Spleen (tissue), 11 donors: ENCODE data around the gene MED27. TPM values are rescaled to one million over a fixed set of nuclear protein-coding genes. Genes with fewer than 3 reads are reported as not detected.

Source experiments
- DNase-seq: peaks from one replicate; pipeline ENCODE4 v3.0.0-alpha.2; 2020
- H3K27ac ChIP-seq, 8 donors: fragments of 200-600 bp; sonication (generic) in 7 of 8; 1 replicate in 4 of 8; 2 replicates in 4 of 8; pipeline versions ENCODE4 v1.5.0 to v1.8.0; 2016 to 2021; ENCODE audit warnings: inconsistent platforms in 4 of 8, mild to moderate bottlenecking in 4 of 8, moderate library complexity in 1 of 8
- H3K27me3 ChIP-seq, 7 donors: fragments of 200-600 bp; sonication (generic) in 6 of 7; replicated peaks in 1 of 7; 1 replicate in 4 of 7; 2 replicates in 3 of 7; pipeline versions ENCODE4 v1.5.0 to v1.8.0; 2016 to 2021; ENCODE audit warnings: inconsistent platforms in 3 of 7, mild to moderate bottlenecking in 1 of 7
- H3K36me3 ChIP-seq, 6 donors: fragments of 200-600 bp; sonication (generic) in 5 of 6; 1 replicate in 4 of 6; 2 replicates in 2 of 6; pipeline versions ENCODE4 v1.5.0 to v1.8.0; 2016 to 2021; ENCODE audit warnings: inconsistent platforms in 2 of 6
- H3K4me1 ChIP-seq, 6 donors: fragments of 200-600 bp; sonication (generic) in 5 of 6; 1 replicate in 3 of 6; 2 replicates in 3 of 6; pipeline versions ENCODE4 v1.5.0 to v1.8.0; 2016 to 2021; ENCODE audit warnings: inconsistent platforms in 3 of 6
- H3K4me3 ChIP-seq, 8 donors: fragments of 200-600 bp; sonication (generic) in 7 of 8; 1 replicate in 4 of 8; 2 replicates in 4 of 8; pipeline versions ENCODE4 v1.5.0 to v1.8.0; 2016 to 2021; ENCODE audit warnings: inconsistent platforms in 4 of 8, mild to moderate bottlenecking in 4 of 8, moderate library complexity in 2 of 8
- H3K9me3 ChIP-seq, 8 donors: fragments of 200-600 bp; sonication (generic) in 7 of 8; 1 replicate in 4 of 8; 2 replicates in 4 of 8; pipeline versions ENCODE4 v1.5.0 to v1.8.0; 2016 to 2021; ENCODE audit warnings: inconsistent platforms in 4 of 8
- CTCF ChIP-seq, 11 experiments: fragments of 200-600 bp in 7 of 11; fragments of 450-650 bp in 4 of 11; sonication (generic) in 4 of 11; IDR thresholded peaks in 8 of 11; conservative IDR thresholded peaks in 3 of 11; 1 replicate in 7 of 11; 2 replicates in 4 of 11; pipeline versions ENCODE4 v1.4.0 to v1.8.0; 2016 to 2021; ENCODE audit warnings: antibody characterized with exemption in 11 of 11, inconsistent platforms in 4 of 11, mild to moderate bottlenecking in 1 of 11
- POLR2A ChIP-seq, 3 donors: fragments of 450-650 bp; IDR thresholded peaks; one replicate each; pipeline ENCODE4 v1.5.1; 2017; ENCODE audit warnings: antibody characterized with exemption in 3 of 3, mild to moderate bottlenecking in 1 of 3
- POLR2AphosphoS5 ChIP-seq, 3 donors: sonication (generic); formaldehyde crosslinking; IDR thresholded peaks; one replicate each; pipeline ENCODE4 v1.5.1; 2017; ENCODE audit warnings: antibody characterized with exemption in 3 of 3
- WGBS, 5 donors: extraction: QIAGEN DNeasy Blood & Tissue Kit in 3 of 5; methylation state at CpG; one replicate each; pipeline versions ENCODE4 v1.1.5 to v1.1.7; 2013 to 2018; 5-methylcytosine and 5-hydroxymethylcytosine counted together
- intact Hi-C: fragments of 100-400 bp; cut with DNase I; formaldehyde crosslinking; loops from one replicate; pipeline ENCODE4 v1.15.0; 2023; ENCODE audit warnings: low total_unique reads
- polyA plus RNA-seq, 3 donors: library from polyadenylated mRNA; stranded (reverse); fragments of 200-250 nt; gene quantifications; one replicate each; pipeline ENCODE4 v1.2.1, GENCODE V29; 2013
- total RNA-seq, 7 donors: library from RNA; depleted of rRNA in 3 of 7; stranded (reverse); fragments of >200 nt in 3 of 7; fragmentation: NEBNext Ultra II Directional in 4 of 7; extraction: Animal tissue kit (Norgen Biotek cat#: 25700) in 4 of 7; gene quantifications; one replicate each; pipeline versions ENCODE4 v1.1.0 to v1.2.1, GENCODE V29; 2016 to 2021
- donor health status: healthy with polysubstance abuse.
- donor health status: DM: no; HTN: no; CAD: no; lungs with moderate emphysema.
- donor health status: DM: no; HTN: no; CAD: no.
- donor health status: Bipolar disorder and iron deficiency.
- donor health status: healthy.
- donor health status: DM: no; HTN: no; CAD: no.
- donor health status: DM: yes; HTN: yes; CAD: no.

MED27 gene
- total and polyA plus RNA-seq, 10 donors, result 13.1 to 22.4 (median 16.0) TPM

GRCh38 chr9:132040246-132040645 lies 39.4 kb downstream of the MED27 start:
- H3K9me3 ChIP-seq, result no peaks in the 10 kb centered on the region
- peaks cover 0 to 13% (median 0%) of the 10 kb centered on the region in 6 donors for H3K4me1 ChIP-seq
- no peaks in the 10 kb centered on the region for H3K27me3 ChIP-seq
- no peak for TF ChIP-seq CTCF (IDR thresholded peaks at IDR 0.05 in 8 of 11, conservative IDR thresholded peaks at IDR 0.05 in 3 of 11)
- no peak for TF ChIP-seq POLR2AphosphoS5 (IDR thresholded peaks at IDR 0.05)
- no peak for TF ChIP-seq POLR2A (IDR thresholded peaks at IDR 0.05)
- no peak for DNase-seq
- peaks cover 0 to 16% (median 0%) of the 10 kb centered on the region in 6 donors for H3K36me3 ChIP-seq
- WGBS, 5 donors, result 95 to 97% (median 96%) methylated on average over 10 of the region's 10 CpGs
- no peak overlapping the region for H3K27ac ChIP-seq
- H3K4me3 ChIP-seq, result no peak overlapping the region
- intact Hi-C loops, result no loop called here

GRCh38 chr9:132039284-132039683 lies 40.4 kb downstream of the MED27 start:
- 89 to 98% (median 95%) methylated on average over 9 of the region's 9 CpGs for WGBS, 5 donors
- intact Hi-C loops, result no loop called here
- no peak overlapping the region for H3K4me3 ChIP-seq

GRCh38 chr9:132037458-132037857 lies 42.2 kb downstream of the MED27 start:
- Histone ChIP-seq H3K9me3 (no peaks in the 10 kb centered on the region), H3K4me3 (no peak overlapping the region), H3K27ac (no peak overlapping the region), H3K4me1 (peaks cover 0 to 30% (median 8%) of the 10 kb centered on the region in 6 donors), H3K27me3 (no peaks in the 10 kb centered on the region), H3K36me3 (peaks cover 0 to 16% (median 0%) of the 10 kb centered on the region in 6 donors)
- WGBS, 5 donors, result 90 to 95% (median 93%) methylated on average over 6 of the region's 6 CpGs
- DNase-seq, result no peak
- TF ChIP-seq POLR2A (IDR thresholded peaks at IDR 0.05) (no peak), CTCF (IDR thresholded peaks at IDR 0.05 in 8 of 11, conservative IDR thresholded peaks at IDR 0.05 in 3 of 11) (no peak), POLR2AphosphoS5 (IDR thresholded peaks at IDR 0.05) (no peak)
- intact Hi-C loops, result no loop called here

More at GRCh38 chr9:132039284-132039683, 40.4 kb downstream of the MED27 start:
- Histone ChIP-seq H3K9me3 (no peaks in the 10 kb centered on the region), H3K27ac (no peak overlapping the region), H3K27me3 (no peaks in the 10 kb centered on the region), H3K36me3 (peaks cover 0 to 16% (median 0%) of the 10 kb centered on the region in 6 donors), H3K4me1 (peaks cover 0 to 23% (median 0%) of the 10 kb centered on the region in 6 donors)
- TF ChIP-seq POLR2A (IDR thresholded peaks at IDR 0.05) (no peak), POLR2AphosphoS5 (IDR thresholded peaks at IDR 0.05) (no peak), CTCF (IDR thresholded peaks at IDR 0.05 in 8 of 11, conservative IDR thresholded peaks at IDR 0.05 in 3 of 11) (no peak)
- DNase-seq, result no peak

- H3K9me3 ChIP-seq, result no peaks in the 10 kb centered on the region
- H3K27me3 ChIP-seq, result no peaks in the 10 kb centered on the region
- TF ChIP-seq POLR2A (IDR thresholded peaks at IDR 0.05) (no peak), CTCF (IDR thresholded peaks at IDR 0.05 in 8 of 11, conservative IDR thresholded peaks at IDR 0.05 in 3 of 11) (no peak), POLR2AphosphoS5 (IDR thresholded peaks at IDR 0.05) (no peak)
- H3K4me3 ChIP-seq, result no peak overlapping the region
- 92 to 95% (median 93%) methylated on average over 5 of the region's 5 CpGs for WGBS, 5 donors
- peaks cover 0 to 39% (median 8%) of the 10 kb centered on the region in 6 donors for H3K4me1 ChIP-seq
- no peak for DNase-seq
- no peak overlapping the region for H3K27ac ChIP-seq
- intact Hi-C loops, result no loop called here
- H3K36me3 ChIP-seq, result peaks cover 0 to 9% (median 0%) of the 10 kb centered on the region in 6 donors
Measured at GRCh38 chr9:132036521-132036920, 43.1 kb downstream of the MED27 start.
